SK-N-SH (cell line): ENCODE results near the gene VGF. TPM values are rescaled to one million over a fixed set of nuclear protein-coding genes. Genes with fewer than 3 reads are reported as not detected.
A peak's percentile ranks its signal among the peaks of the same experiment; 100 is the strongest.

Source experiments
- CTCF ChIA-PET: fragments of 300-600, 350-600 bp; formaldehyde crosslinking; extraction: SDS; loops from one replicate; lab custom pipeline; 2021; lab: Yijun Ruan, JAX
- POLR2A ChIA-PET: fragments of 350-600 bp; sonication (Branson Sonifier 250); formaldehyde crosslinking; extraction: SDS; loops from one replicate; lab custom pipeline; 2020; ENCODE audit warnings: antibody characterized with exemption, inconsistent platforms; lab: Yijun Ruan, JAX
- DNase-seq: peaks from one replicate; pipeline ENCODE4 v3.0.0; 2012
- H2AFZ ChIP-seq: fragments of 200-600 bp; sonication (generic); 2 replicates; pipeline ENCODE4 v1.8.1; 2016; ENCODE audit warnings: antibody characterized with exemption, mild to moderate bottlenecking, low read depth
- H3F3A ChIP-seq: fragments of 200-600 bp; sonication (generic); replicated peaks from 2 replicates; pipeline ENCODE3; 2016; ENCODE audit warnings: antibody characterized with exemption, mild to moderate bottlenecking; ENCODE audit not compliant: insufficient read depth
- H3K27ac ChIP-seq, 2 experiments: fragments of 200-500 bp in 1 of 2; fragments of 200-600 bp in 1 of 2; sonication (Bioruptor generic) in 1 of 2; sonication (generic), shearing (Covaris generic) in 1 of 2; 2 replicates each; pipeline versions ENCODE4 v1.5.1 to v1.6.1; 2014 to 2016; ENCODE audit warnings: low read depth in 2 of 2, inconsistent platforms in 1 of 2, low read length in 1 of 2, mild to moderate bottlenecking in 1 of 2, mixed read lengths in 1 of 2
- H3K27me3 ChIP-seq: fragments of 200-600 bp; sonication (generic), shearing (Covaris generic); 2 replicates; pipeline ENCODE4 v1.6.1; 2016; ENCODE audit warnings: mixed run types; ENCODE audit not compliant: insufficient read depth
- H3K36me3 ChIP-seq, 2 experiments: fragments of 200-500 bp in 1 of 2; fragments of 200-600 bp in 1 of 2; sonication (Bioruptor generic) in 1 of 2; sonication (generic) in 1 of 2; replicated peaks in 1 of 2; 2 replicates each; pipeline versions ENCODE3 to v1.5.1; 2014 to 2016; ENCODE audit warnings: low read length in 1 of 2, mild to moderate bottlenecking in 1 of 2; ENCODE audit not compliant: insufficient read depth in 2 of 2, control insufficient read depth in 1 of 2
- H3K4me1 ChIP-seq, 2 experiments: fragments of 200-500 bp in 1 of 2; fragments of 200-600 bp in 1 of 2; sonication (Bioruptor generic) in 1 of 2; sonication (generic), shearing (Covaris generic) in 1 of 2; 2 replicates each; pipeline versions ENCODE4 v1.5.1 to v1.6.1; 2014 to 2016; ENCODE audit warnings: low read depth in 1 of 2, low read length in 1 of 2, mixed run types in 1 of 2; ENCODE audit not compliant: insufficient read depth in 2 of 2, control insufficient read depth in 1 of 2
- H3K4me2 ChIP-seq: fragments of 200-600 bp; sonication (generic), shearing (Covaris generic); 2 replicates; pipeline ENCODE4 v1.6.1; 2017; ENCODE audit warnings: mixed run types
- H3K4me3 ChIP-seq, 2 experiments: fragments of 200-500 bp in 1 of 2; fragments of 200-600 bp in 1 of 2; sonication (Bioruptor generic) in 1 of 2; sonication (generic), shearing (Covaris generic) in 1 of 2; 2 replicates each; pipeline versions ENCODE4 v1.5.1 to v1.8.1; 2014 to 2016; ENCODE audit warnings: low read depth in 2 of 2, inconsistent platforms in 1 of 2, low read length in 1 of 2, mild to moderate bottlenecking in 1 of 2, mixed read lengths in 1 of 2, moderate library complexity in 1 of 2
- H3K79me2 ChIP-seq: fragments of 200-600 bp; sonication (generic); 2 replicates; pipeline ENCODE4 v1.8.1; 2017; ENCODE audit warnings: mild to moderate bottlenecking; ENCODE audit not compliant: insufficient read depth
- H3K9ac ChIP-seq: fragments of 200-600 bp; sonication (generic); 2 replicates; pipeline ENCODE4 v1.6.1; 2017; ENCODE audit warnings: mixed run types
- H3K9me2 ChIP-seq: fragments of 200-600 bp; sonication (generic); 2 replicates; pipeline ENCODE4 v1.6.1; 2017; ENCODE audit warnings: mixed run types
- H3K9me3 ChIP-seq: fragments of 200-600 bp; sonication (generic); 2 replicates; pipeline ENCODE4 v1.6.1; 2017; ENCODE audit warnings: mixed run types, mild to moderate bottlenecking, moderate library complexity
- H4K20me1 ChIP-seq: fragments of 200-600 bp; sonication (generic); 2 replicates; pipeline ENCODE4 v1.6.1; 2017; ENCODE audit warnings: mild to moderate bottlenecking, mixed run types; ENCODE audit not compliant: insufficient read depth
- CTCF ChIP-seq: fragments of 200-600 bp; sonication (generic); IDR thresholded peaks from 2 replicates; pipeline ENCODE4 v1.6.1; 2017; ENCODE audit warnings: antibody characterized with exemption, mild to moderate bottlenecking, moderate library complexity
- ELF1 ChIP-seq: IDR thresholded peaks from 2 replicates; pipeline ENCODE4 v1.4.0; 2012
- EP300 ChIP-seq, 2 experiments: IDR thresholded peaks; 2 replicates each; pipeline versions ENCODE4 v1.4.0 to v1.6.1; 2012; ENCODE audit warnings: borderline replicate concordance in 1 of 2, low read depth in 1 of 2, low read length in 1 of 2
- FOSL2 ChIP-seq: IDR thresholded peaks from 2 replicates; pipeline ENCODE4 v1.4.0; 2012; ENCODE audit warnings: low read depth, mild to moderate bottlenecking, moderate library complexity, borderline replicate concordance
- GATA2 ChIP-seq: sonication (generic); formaldehyde crosslinking; IDR thresholded peaks from 2 replicates; pipeline ENCODE4 v1.5.0; 2020; ENCODE audit warnings: mild to moderate bottlenecking, missing genetic modification reagents
- JUND ChIP-seq: IDR thresholded peaks from 2 replicates; pipeline ENCODE4 v1.4.0; 2012
- MAX ChIP-seq: IDR thresholded peaks from 2 replicates; pipeline ENCODE4 v1.4.0; 2012; ENCODE audit warnings: low read depth
- PBX3 ChIP-seq: IDR thresholded peaks from 2 replicates; pipeline ENCODE4; 2012
- POLR2AphosphoS5 ChIP-seq: IDR thresholded peaks from 2 replicates; pipeline ENCODE4 v1.6.1; 2012; ENCODE audit warnings: low read depth, low read length
- RAD21 ChIP-seq: IDR thresholded peaks from 2 replicates; pipeline ENCODE4 v1.6.1; 2012; ENCODE audit warnings: mild to moderate bottlenecking, low read length
- REST ChIP-seq: IDR thresholded peaks from 2 replicates; pipeline ENCODE4 v1.6.1; 2012; ENCODE audit warnings: mild to moderate bottlenecking, low read depth, low read length, moderate library complexity
- RFX5 ChIP-seq: IDR thresholded peaks from 2 replicates; pipeline ENCODE4 v1.6.1; 2012; ENCODE audit warnings: mild to moderate bottlenecking, improper control_type of control experiment, low read length
- SIN3A ChIP-seq: IDR thresholded peaks from 2 replicates; pipeline ENCODE4 v1.6.1; 2012; ENCODE audit warnings: low read depth, mild to moderate bottlenecking, low read length, moderate library complexity, borderline replicate concordance
- SMC3 ChIP-seq: IDR thresholded peaks from 2 replicates; pipeline ENCODE4 v1.6.1; 2012; ENCODE audit warnings: low read depth, low read length, improper control_type of control experiment
- TCF12 ChIP-seq: IDR thresholded peaks from 2 replicates; pipeline ENCODE4 v1.4.0; 2012
- USF1 ChIP-seq: IDR thresholded peaks from 2 replicates; pipeline ENCODE4 v1.4.0; 2012; ENCODE audit warnings: low read depth, borderline replicate concordance
- USF2 ChIP-seq: fragments of 150-350 bp; IDR thresholded peaks from 2 replicates; pipeline ENCODE4 v1.6.1; 2017; ENCODE audit warnings: antibody characterized with exemption, low read length, low read depth, borderline replicate concordance
- WGBS: methylation state at CpG from one replicate; pipeline ENCODE4 v1.1.6; 2017; ENCODE audit warnings: low lambda C conversion rate; 5-methylcytosine and 5-hydroxymethylcytosine counted together
- polyA plus RNA-seq, 3 experiments: library from polyadenylated mRNA; depleted of rRNA; stranded (reverse); fragments of >200 nt; gene quantifications; 2 replicates each; pipeline ENCODE4 v1.2.3, GENCODE V29; 2012

VGF gene
- polyA plus RNA-seq, 1 of the 3 experiments (the other 2 are of a cell fraction), result 54.3 TPM

- peaks cover 23% of the 10 kb centered on the region for H3K79me2 ChIP-seq
- H3K4me2 ChIP-seq, result peak overlapping the region; percentile 68
- H3K36me3 ChIP-seq, result peaks cover 36 to 40% of the 10 kb centered on the region in 2 experiments
- no peaks in the 10 kb centered on the region for H3K9me3 ChIP-seq
- peak overlapping the region in 1 of 2 experiments; percentile 52; a peak in 2 of 4 replicates for H3K27ac ChIP-seq
- WGBS, result 29% methylated on average over 31 of the region's 31 CpGs
- no peaks in the 10 kb centered on the region for H3K9me2 ChIP-seq
- peaks cover 21% of the 10 kb centered on the region for H4K20me1 ChIP-seq
- H3K4me1 ChIP-seq, result peaks cover 19 to 27% of the 10 kb centered on the region in 2 experiments; a peak in 3 of 4 replicates
- peaks cover 45% of the 10 kb centered on the region for H3F3A ChIP-seq
- CTCF ChIA-PET, result interaction anchor here (0.8 to 5.1 kb wide), 8 partner anchors 11 to 265 kb away, joined by 3 to 30 read pairs (median 7); no protein-coding TSS in a partner anchor
- H3K9ac ChIP-seq, result no peak overlapping the region; the same call in 1 of the 2 replicates
- TF ChIP-seq CTCF, result 0 out of 2 replicates have a peak, but pooled peaks have one; percentile 18
- TF ChIP-seq USF1, result no peak
- TF ChIP-seq RAD21, result no peak
- 0 out of 2 replicates have a peak, but pooled peaks have one; percentile 44 for TF ChIP-seq SIN3A
- peak; percentile 97 for TF ChIP-seq FOSL2
- peak; percentile 79 for TF ChIP-seq TCF12
- peak; percentile 33; the same call in 1 of the 2 replicates for TF ChIP-seq PBX3
- peak; percentile 48; the same call in 1 of the 2 replicates for TF ChIP-seq MAX
- no peak for TF ChIP-seq RFX5
- no peak for TF ChIP-seq POLR2AphosphoS5
- no peak for TF ChIP-seq USF2
- peak in 1 of 2 experiments; percentile 50; a peak in 1 of 4 replicates for TF ChIP-seq EP300 (IDR thresholded peaks at IDR 0.05; ENCODE audit: borderline replicate concordance in 1 of 2, low read depth in 1 of 2, low read length in 1 of 2)
- no peak for TF ChIP-seq ELF1
- TF ChIP-seq REST, result no peak
- TF ChIP-seq GATA2, result no peak
- TF ChIP-seq SMC3, result no peak
- TF ChIP-seq JUND, result peak; percentile 95; the same call in 1 of the 2 replicates
- DNase-seq, result peak; percentile 65
- POLR2A ChIA-PET, result interaction anchor here (0.5 kb wide), 1 partner anchor 23 kb away, joined by 3 read pairs; no protein-coding TSS in a partner anchor
- H3K27me3 ChIP-seq, result no peaks in the 10 kb centered on the region
- no peak overlapping the region for H3K4me3 ChIP-seq
- no peak overlapping the region for H2AFZ ChIP-seq
These were observed 5.4 kb downstream of the VGF start for GRCh38 chr7:101159696-101160674.
